Gastroesophageal sphincter (tissue), 4 donors: ENCODE data around the gene SLC25A39. TPM values are rescaled to one million over a fixed set of nuclear protein-coding genes. Genes with fewer than 3 reads are reported as not detected.

Experiments used
- ATAC-seq: fragments of 150-250 bp; one replicate; pipeline ENCODE4 v1.9.1; 2016; ENCODE audit warnings: mild to moderate bottlenecking, moderate library complexity
- H3K27ac ChIP-seq, 4 donors: fragments of 200-600 bp; sonication (generic) in 3 of 4; 1 replicate in 3 of 4; 2 replicates in 1 of 4; pipeline ENCODE4 v1.5.1; 2016 to 2019
- H3K27me3 ChIP-seq: fragments of 200-600 bp; sonication (generic); one replicate; pipeline ENCODE4 v1.5.1; 2019
- H3K36me3 ChIP-seq, 2 donors: fragments of 200-600 bp; sonication (generic); one replicate each; pipeline ENCODE4 v1.5.1; 2019; ENCODE audit warnings: control low read depth in 1 of 2
- H3K4me1 ChIP-seq, 3 donors: fragments of 200-600 bp; sonication (generic); 1 replicate in 2 of 3; 2 replicates in 1 of 3; pipeline ENCODE4 v1.5.1; 2016 to 2019; ENCODE audit warnings: control low read depth in 2 of 3
- H3K4me3 ChIP-seq, 2 donors: fragments of 200-600 bp; sonication (generic); one replicate each; pipeline ENCODE4 v1.5.1; 2019; ENCODE audit warnings: mild to moderate bottlenecking in 1 of 2, moderate library complexity in 1 of 2
- H3K9me3 ChIP-seq, 3 donors: fragments of 200-600 bp; sonication (generic); one replicate each; pipeline ENCODE4 v1.5.1; 2017 to 2019; ENCODE audit warnings: control low read depth in 2 of 3
- CTCF ChIP-seq, 4 experiments: fragments of 200-600 bp in 2 of 4; fragments of 450-650 bp in 2 of 4; sonication (generic) in 1 of 4; IDR thresholded peaks; one replicate each; pipeline ENCODE4 v1.5.1; 2017 to 2019; ENCODE audit warnings: antibody characterized with exemption in 4 of 4, mild to moderate bottlenecking in 2 of 4, moderate library complexity in 2 of 4
- EP300 ChIP-seq: sonication (generic); formaldehyde crosslinking; IDR thresholded peaks from one replicate; pipeline ENCODE4 v1.6.1; 2017; ENCODE audit warnings: antibody characterized with exemption, mild to moderate bottlenecking
- POLR2A ChIP-seq, 2 donors: fragments of 450-650 bp; IDR thresholded peaks; one replicate each; pipeline ENCODE4 v1.6.1; 2017; ENCODE audit warnings: antibody characterized with exemption in 2 of 2, mild to moderate bottlenecking in 2 of 2, moderate library complexity in 1 of 2
- POLR2AphosphoS5 ChIP-seq: sonication (generic); formaldehyde crosslinking; IDR thresholded peaks from one replicate; pipeline ENCODE4 v1.6.1; 2017; ENCODE audit warnings: antibody characterized with exemption
- WGBS, 2 donors: methylation state at CpG; one replicate each; pipeline ENCODE4 v1.1.5; 2018; ENCODE audit warnings: low coverage in 1 of 2; 5-methylcytosine and 5-hydroxymethylcytosine counted together
- total RNA-seq, 4 donors: library from RNA; depleted of rRNA; stranded (reverse); fragments of >200 nt; gene quantifications; one replicate each; pipeline ENCODE4 v1.1.0, GENCODE V29; 2016

Gene SLC25A39
- total RNA-seq, 4 donors from 2014 or later, result 36.2 to 61.8 (median 49.2) TPM

- Histone ChIP-seq H3K4me1 (peaks cover 0 to 37% (median 7%) of the 10 kb centered on the region in 3 donors), H3K27me3 (peaks cover 31% of the 10 kb centered on the region), H3K9me3 (no peaks in the 10 kb centered on the region), H3K36me3 (no peaks in the 10 kb centered on the region), H3K4me3 (peak within 1 kb of the TSS; percentile 33 to 71), H3K27ac (peak within 1 kb of the TSS in 1 of 4 donors; percentile 70)
- TF ChIP-seq EP300 (no peak), POLR2A (IDR thresholded peaks at IDR 0.05) (no peak), CTCF (IDR thresholded peaks at IDR 0.05) (peak in 3 of 4 experiments; percentile 67 to 85 (median 70)), POLR2AphosphoS5 (no peak)
- peak; percentile 85 for ATAC-seq
- 0 to 10% methylated on average over 3 of the region's 63 CpGs for WGBS, 2 donors
Measured at GRCh38 chr17:44363613-44364159, 39.1 kb upstream of the SLC25A39 start, which contains the start of gene FAM171A2. Gene FAM171A2, minus strand, starts transcription at chr17:44363853. Its CDS starts 139 bp downstream, at chr17:44363714.

- Histone ChIP-seq H3K4me1 (peaks cover 0 to 37% (median 7%) of the 10 kb centered on the region in 3 donors), H3K9me3 (no peaks in the 10 kb centered on the region), H3K4me3 (peak overlapping the region; percentile 33 to 71), H3K27ac (peak overlapping the region in 1 of 4 donors; percentile 70), H3K27me3 (peaks cover 25% of the 10 kb centered on the region), H3K36me3 (no peaks in the 10 kb centered on the region)
- ATAC-seq, result peak; percentile 11
- no CpG with 5 or more reads among the region's 45 CpGs for WGBS, 2 donors
- TF ChIP-seq POLR2A (IDR thresholded peaks at IDR 0.05), result no peak
Measured at GRCh38 chr17:44362949-44363612, 38.5 kb upstream of the SLC25A39 start.

GRCh38 chr17:44362459-44362948 is 37.9 kb upstream of the SLC25A39 start:
- Histone ChIP-seq H3K27ac (peak overlapping the region in 1 of 4 donors; percentile 70), H3K4me1 (peaks cover 0 to 37% (median 7%) of the 10 kb centered on the region in 3 donors), H3K27me3 (peaks cover 25% of the 10 kb centered on the region), H3K36me3 (no peaks in the 10 kb centered on the region), H3K4me3 (peak overlapping the region in 1 of 2 donors; percentile 71), H3K9me3 (no peaks in the 10 kb centered on the region)
- WGBS, 2 donors, result 8 to 44% methylated on average over 3 to 4 of the region's 11 CpGs
- no peak for TF ChIP-seq CTCF (IDR thresholded peaks at IDR 0.05)
- no peak for TF ChIP-seq POLR2AphosphoS5
- TF ChIP-seq EP300, result no peak
- no peak for TF ChIP-seq POLR2A (IDR thresholded peaks at IDR 0.05)
- ATAC-seq, result no peak

- peaks cover 0 to 37% (median 7%) of the 10 kb centered on the region in 3 donors for H3K4me1 ChIP-seq
- 56 to 60% methylated on average over 3 to 6 of the region's 11 CpGs for WGBS, 2 donors
- H3K27me3 ChIP-seq, result peaks cover 19% of the 10 kb centered on the region
- no peaks in the 10 kb centered on the region for H3K9me3 ChIP-seq
- no peaks in the 10 kb centered on the region for H3K36me3 ChIP-seq
- no peak overlapping the region for H3K27ac ChIP-seq
- TF ChIP-seq POLR2AphosphoS5 (no peak), EP300 (no peak), CTCF (IDR thresholded peaks at IDR 0.05) (no peak), POLR2A (IDR thresholded peaks at IDR 0.05) (no peak)
- ATAC-seq, result no peak
- no peak overlapping the region for H3K4me3 ChIP-seq
Measured at GRCh38 chr17:44361292-44362260, 37.0 kb upstream of the SLC25A39 start.

- H3K36me3 ChIP-seq, result no peaks in the 10 kb centered on the region
- H3K9me3 ChIP-seq, result no peaks in the 10 kb centered on the region
- H3K4me1 ChIP-seq, result peaks cover 0 to 37% (median 7%) of the 10 kb centered on the region in 3 donors
- peaks cover 14% of the 10 kb centered on the region for H3K27me3 ChIP-seq
- ATAC-seq, result no peak
- 28 to 60% methylated on average over 1 to 2 of the region's 5 CpGs for WGBS, 2 donors
- H3K4me3 ChIP-seq, result no peak overlapping the region
- no peak for TF ChIP-seq EP300
- TF ChIP-seq POLR2A (IDR thresholded peaks at IDR 0.05), result no peak
- no peak for TF ChIP-seq POLR2AphosphoS5
- no peak for TF ChIP-seq CTCF (IDR thresholded peaks at IDR 0.05)
- H3K27ac ChIP-seq, result no peak overlapping the region
Measured at GRCh38 chr17:44360826-44361225, 36.2 kb upstream of the SLC25A39 start.
